HL-60 (cell line): ENCODE data around the gene TP53AIP1.

Experiments
- CTCF ChIP-seq: IDR thresholded peaks from one replicate; pipeline ENCODE4 v1.5.1; 2011; ENCODE audit warnings: low read length, control low read depth, inconsistent platforms; ENCODE audit not compliant: insufficient read depth
- POLR2AphosphoS5 ChIP-seq: IDR thresholded peaks from 2 replicates; pipeline ENCODE4 v1.6.1; 2012; ENCODE audit warnings: low read depth
- REST ChIP-seq: IDR thresholded peaks from 2 replicates; pipeline ENCODE4 v1.6.1; 2012; ENCODE audit warnings: low read depth; ENCODE audit not compliant: insufficient replicate concordance

- TF ChIP-seq POLR2AphosphoS5, result no peak
- no peak for TF ChIP-seq CTCF
- TF ChIP-seq REST, result no peak
Observed at GRCh38 chr11:128892866-128893565, 49.7 kb downstream of the TP53AIP1 start.
